SKM-1 treated with dmso at 0.1 percent for 144 hours (cell line): ENCODE data around the gene TBC1D1.
"Not testable (repeated sequence)": the region's sequence is repeated elsewhere in the genome, so short reads cannot be mapped to it uniquely, and the experiment has no call there.

ENCODE experiments used
- DNase-seq: peaks from one replicate; lab custom pipeline; 2025; ENCODE audit not compliant: unreplicated experiment; lab: John Stamatoyannopoulos, UW

TBC1D1 gene

GRCh38 chr4:38009949-38010348, 119.1 kb downstream of the TBC1D1 start:
- no peak for DNase-seq

GRCh38 chr4:38011511-38012162, 120.8 kb downstream of the TBC1D1 start:
- no peak for DNase-seq

- no peak for DNase-seq
Observed at GRCh38 chr4:38013461-38014366, 122.8 kb downstream of the TBC1D1 start.

- no peak for DNase-seq
Observed at GRCh38 chr4:38014421-38014852, 123.6 kb downstream of the TBC1D1 start.

GRCh38 chr4:38015886-38016515, 125.1 kb downstream of the TBC1D1 start:
- DNase-seq: no peak

GRCh38 chr4:38016698-38017097, 125.8 kb downstream of the TBC1D1 start:
- DNase-seq: no peak

- DNase-seq: no peak
Observed at GRCh38 chr4:38017609-38018008, 126.7 kb downstream of the TBC1D1 start.

GRCh38 chr4:38020386-38020785, 129.5 kb downstream of the TBC1D1 start:
- DNase-seq: no peak

GRCh38 chr4:38020961-38021360, 130.1 kb downstream of the TBC1D1 start:
- DNase-seq: not testable (repeated sequence)

- no peak for DNase-seq
Observed at GRCh38 chr4:38021751-38022150, 130.9 kb downstream of the TBC1D1 start.

GRCh38 chr4:38023347-38024205, 132.7 kb downstream of the TBC1D1 start:
- no peak for DNase-seq

- no peak for DNase-seq
Observed at GRCh38 chr4:38024206-38024509, 133.3 kb downstream of the TBC1D1 start.

GRCh38 chr4:38025665-38026064, 134.8 kb downstream of the TBC1D1 start:
- no peak for DNase-seq

- no peak for DNase-seq
Observed at GRCh38 chr4:38026158-38026740, 135.4 kb downstream of the TBC1D1 start.

GRCh38 chr4:38030023-38030422, 139.1 kb downstream of the TBC1D1 start:
- DNase-seq: no peak

GRCh38 chr4:38034986-38035882, 144.3 kb downstream of the TBC1D1 start:
- peak; percentile 35 for DNase-seq

- DNase-seq: no peak
Observed at GRCh38 chr4:38036548-38036947, 145.7 kb downstream of the TBC1D1 start.

GRCh38 chr4:38037612-38038011, 146.7 kb downstream of the TBC1D1 start:
- DNase-seq: no peak

GRCh38 chr4:38040619-38041018, 149.7 kb downstream of the TBC1D1 start:
- no peak for DNase-seq

GRCh38 chr4:38044060-38044459, 153.2 kb downstream of the TBC1D1 start:
- no peak for DNase-seq
